IPS DF 6.9 (cell line): ENCODE results near the gene SRSF10.
"Not testable (repeated sequence)": the region's sequence is repeated elsewhere in the genome, so short reads cannot be mapped to it uniquely, and the experiment has no call there.

Experiments used
- DNase-seq: peaks from one replicate; pipeline ENCODE4 v3.0.0-alpha.2; 2013; ENCODE audit warnings: low read depth, low spot score
- H3K27ac ChIP-seq: one replicate; pipeline ENCODE4 v1.5.1; 2013; ENCODE audit warnings: low read length, control low read depth
- H3K27me3 ChIP-seq: 2 replicates; pipeline ENCODE4 v1.6.1; 2013; ENCODE audit warnings: mild to moderate bottlenecking, low read length; ENCODE audit not compliant: control insufficient read depth, insufficient read depth
- H3K36me3 ChIP-seq: 2 replicates; pipeline ENCODE4 v1.6.1; 2013; ENCODE audit warnings: low read length; ENCODE audit not compliant: control insufficient read depth, insufficient read depth
- H3K4me1 ChIP-seq: 2 replicates; pipeline ENCODE4 v1.6.1; 2013; ENCODE audit warnings: low read length; ENCODE audit not compliant: control insufficient read depth, insufficient read depth
- H3K4me3 ChIP-seq: 2 replicates; pipeline ENCODE4 v1.5.1; 2013; ENCODE audit warnings: mild to moderate bottlenecking, low read length
- H3K9me3 ChIP-seq: 2 replicates; pipeline ENCODE4 v1.6.1; 2013; ENCODE audit warnings: low read length, inconsistent platforms; ENCODE audit not compliant: control insufficient read depth, insufficient read depth
- WGBS: extraction: QIAGEN DNeasy Blood & Tissue Kit; methylation state at CpG from one replicate; pipeline ENCODE4 v1.1.7; 2013; ENCODE audit warnings: mixed read lengths, missing lambda C conversion rate; ENCODE audit not compliant: insufficient read length, insufficient coverage; 5-methylcytosine and 5-hydroxymethylcytosine counted together

The SRSF10 gene

GRCh38 chr1:23958040-23958809 lies 21.9 kb downstream of the SRSF10 start:
- not testable (repeated sequence) for DNase-seq, H3K27me3 ChIP-seq, H3K9me3 ChIP-seq, H3K4me3 ChIP-seq, H3K27ac ChIP-seq, H3K36me3 ChIP-seq, H3K4me1 ChIP-seq
- WGBS: 100% methylated on average over 2 of the region's 19 CpGs

GRCh38 chr1:23957096-23957495 lies 23.0 kb downstream of the SRSF10 start:
- Histone ChIP-seq H3K27me3 (no peaks in the 10 kb centered on the region), H3K4me1 (no peaks in the 10 kb centered on the region), H3K27ac (no peak overlapping the region), H3K4me3 (no peak overlapping the region), H3K9me3 (no peaks in the 10 kb centered on the region), H3K36me3 (no peaks in the 10 kb centered on the region; the same call in 1 of the 2 replicates)
- no CpG with 5 or more reads among the region's 7 CpGs for WGBS
- no peak for DNase-seq

- no peak overlapping the region for H3K4me3 ChIP-seq
- H3K27me3 ChIP-seq: no peaks in the 10 kb centered on the region
- no CpG with 5 or more reads among the region's 3 CpGs for WGBS
- no peaks in the 10 kb centered on the region for H3K36me3 ChIP-seq
- 0 out of 2 replicates have a peak, but pooled peaks cover 1% of the 10 kb centered on the region for H3K4me1 ChIP-seq
- DNase-seq: no peak
- H3K27ac ChIP-seq: no peak overlapping the region
- no peaks in the 10 kb centered on the region for H3K9me3 ChIP-seq
Observed at GRCh38 chr1:23953020-23953419, 27.1 kb downstream of the SRSF10 start.

GRCh38 chr1:23947366-23947765 lies 32.8 kb downstream of the SRSF10 start:
- Histone ChIP-seq H3K36me3 (no peaks in the 10 kb centered on the region), H3K4me1 (0 out of 2 replicates have a peak, but pooled peaks cover 1% of the 10 kb centered on the region), H3K27me3 (no peaks in the 10 kb centered on the region), H3K4me3 (no peak overlapping the region), H3K9me3 (no peaks in the 10 kb centered on the region), H3K27ac (no peak overlapping the region)
- DNase-seq: no peak

GRCh38 chr1:23936481-23937176 lies 43.5 kb downstream of the SRSF10 start:
- Histone ChIP-seq H3K27me3 (no peaks in the 10 kb centered on the region), H3K27ac (no peak overlapping the region), H3K4me1 (no peaks in the 10 kb centered on the region), H3K4me3 (no peak overlapping the region), H3K9me3 (no peaks in the 10 kb centered on the region), H3K36me3 (no peaks in the 10 kb centered on the region)
- peak; percentile 50 for DNase-seq
- no CpG with 5 or more reads among the region's 6 CpGs for whole genome bisulfite sequencing

DNA sequence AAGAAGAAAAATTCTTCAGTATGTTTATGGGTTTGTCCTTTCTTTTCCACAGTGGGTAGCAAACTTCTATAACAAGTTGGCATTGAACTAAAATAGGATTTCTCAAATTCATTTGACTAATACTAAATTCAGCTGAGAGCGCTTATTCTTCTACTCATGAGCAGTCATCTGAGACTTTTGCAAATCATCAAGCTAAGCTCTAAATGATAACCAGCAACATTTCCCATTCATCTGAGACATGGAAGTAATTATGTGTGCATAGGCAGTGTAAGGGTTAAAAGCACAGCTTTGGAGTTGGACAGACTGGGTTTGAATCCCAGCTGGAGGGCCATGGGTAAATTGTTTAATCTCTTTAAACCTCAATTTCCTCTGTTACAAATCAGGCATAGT lies 48.6 kb downstream of the SRSF10 start:
- no CpG with 5 or more reads among the region's 1 CpG for WGBS
- no peak for DNase-seq
- no peaks in the 10 kb centered on the region for H3K4me1 ChIP-seq
- no peak overlapping the region for H3K27ac ChIP-seq
- no peaks in the 10 kb centered on the region for H3K9me3 ChIP-seq
- H3K4me3 ChIP-seq: no peak overlapping the region
- no peaks in the 10 kb centered on the region for H3K36me3 ChIP-seq
- H3K27me3 ChIP-seq: no peaks in the 10 kb centered on the region

- no peak overlapping the region for H3K4me3 ChIP-seq
- DNase-seq: no peak
- H3K9me3 ChIP-seq: no peaks in the 10 kb centered on the region
- no peaks in the 10 kb centered on the region for H3K4me1 ChIP-seq
- H3K36me3 ChIP-seq: no peaks in the 10 kb centered on the region
- H3K27me3 ChIP-seq: no peaks in the 10 kb centered on the region
- WGBS: no CpG with 5 or more reads among the region's 11 CpGs
- no peak overlapping the region for H3K27ac ChIP-seq
Observed at GRCh38 chr1:23930861-23931490, 49.2 kb downstream of the SRSF10 start.

DNA sequence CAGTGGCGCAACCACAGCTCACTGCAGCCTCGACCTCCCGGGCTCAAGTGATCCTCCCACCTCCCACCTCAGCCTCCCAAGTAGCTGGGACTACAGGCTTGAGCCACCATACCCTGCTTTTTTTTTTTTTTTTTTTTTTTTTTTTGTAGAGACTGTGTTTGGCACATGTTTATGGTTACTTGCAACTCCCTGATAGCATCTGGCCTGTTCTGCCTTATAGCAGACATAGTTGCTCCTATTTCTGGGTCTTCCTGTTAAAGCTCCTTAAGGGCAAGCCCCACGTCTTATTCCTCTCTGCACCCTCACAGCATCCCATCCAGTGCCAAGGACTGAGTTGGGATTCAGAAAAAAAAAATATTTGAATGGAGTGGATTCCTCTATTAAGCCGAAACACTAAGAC lies 49.9 kb downstream of the SRSF10 start:
- Histone ChIP-seq H3K27ac (no peak overlapping the region), H3K36me3 (no peaks in the 10 kb centered on the region), H3K4me3 (no peak overlapping the region), H3K4me1 (no peaks in the 10 kb centered on the region), H3K27me3 (no peaks in the 10 kb centered on the region), H3K9me3 (no peaks in the 10 kb centered on the region)
- WGBS: no CpG with 5 or more reads among the region's 5 CpGs
- DNase-seq: no peak

DNA sequence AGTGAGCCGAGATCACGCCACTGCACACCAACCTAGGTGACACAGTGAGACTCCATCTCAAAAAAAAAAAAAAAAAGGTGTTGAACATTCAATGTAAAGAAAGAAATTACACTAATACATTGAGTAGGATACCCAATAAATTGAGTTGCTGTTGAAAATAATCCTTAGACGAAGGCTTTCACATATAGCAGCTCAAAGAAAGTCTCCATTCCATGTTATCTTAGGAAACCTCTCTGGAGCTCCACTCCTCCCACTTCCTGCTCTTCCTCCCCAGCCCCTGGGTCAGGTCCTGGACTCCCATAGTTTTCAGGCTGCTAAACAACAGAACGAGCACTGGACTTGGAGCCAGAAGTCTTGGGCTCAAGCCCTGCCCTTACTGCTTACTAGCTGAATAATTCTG lies 51.3 kb downstream of the SRSF10 start:
- no CpG with 5 or more reads among the region's 4 CpGs for WGBS
- Histone ChIP-seq H3K27me3 (no peaks in the 10 kb centered on the region), H3K9me3 (no peaks in the 10 kb centered on the region), H3K4me3 (no peak overlapping the region), H3K4me1 (no peaks in the 10 kb centered on the region), H3K27ac (no peak overlapping the region), H3K36me3 (no peaks in the 10 kb centered on the region)
- DNase-seq: no peak

- Histone ChIP-seq H3K9me3 (no peaks in the 10 kb centered on the region), H3K27me3 (no peaks in the 10 kb centered on the region), H3K27ac (no peak overlapping the region), H3K4me3 (no peak overlapping the region), H3K4me1 (no peaks in the 10 kb centered on the region), H3K36me3 (no peaks in the 10 kb centered on the region)
- DNase-seq: no peak
- WGBS: no CpG with 5 or more reads among the region's 1 CpG
Observed at GRCh38 chr1:23927097-23927496, 53.0 kb downstream of the SRSF10 start.
